Endodermal cell (in vitro differentiated cells): ENCODE results near the gene COL4A5. TPM values are rescaled to one million over a fixed set of nuclear protein-coding genes. Genes with fewer than 3 reads are reported as not detected.

ENCODE experiments used
- DNase-seq: peaks from one replicate; pipeline ENCODE4 v3.0.0-alpha.2; 2017
- H3K27ac ChIP-seq: 2 replicates; pipeline ENCODE4 v1.5.1; 2013; ENCODE audit warnings: mild to moderate bottlenecking, low read depth, low read length, moderate library complexity
- H3K27me3 ChIP-seq: 2 replicates; pipeline ENCODE4 v1.6.1; 2013; ENCODE audit warnings: mild to moderate bottlenecking, low read length, moderate library complexity; ENCODE audit not compliant: insufficient read depth, control insufficient read depth, poor library complexity, severe bottlenecking
- H3K36me3 ChIP-seq: 2 replicates; pipeline ENCODE4 v1.7.0; 2013; ENCODE audit warnings: mild to moderate bottlenecking, low read length, moderate library complexity; ENCODE audit not compliant: control insufficient read depth, insufficient read depth
- H3K4me1 ChIP-seq: one replicate; pipeline ENCODE4 v1.7.0; 2013; ENCODE audit warnings: low read length; ENCODE audit not compliant: control insufficient read depth, insufficient read depth
- H3K4me3 ChIP-seq: 2 replicates; pipeline ENCODE4 v1.5.1; 2013; ENCODE audit warnings: mild to moderate bottlenecking, low read length, moderate library complexity
- H3K9ac ChIP-seq: 2 replicates; pipeline ENCODE4 v1.6.1; 2013; ENCODE audit warnings: mild to moderate bottlenecking, low read length, moderate library complexity; ENCODE audit not compliant: poor library complexity, severe bottlenecking; ENCODE audit errors: extremely low read depth
- H3K9me3 ChIP-seq: 2 replicates; pipeline ENCODE4 v1.6.1; 2013; ENCODE audit warnings: mild to moderate bottlenecking, low read length, moderate library complexity; ENCODE audit not compliant: control insufficient read depth
- H3K27ac Mint-ChIP-seq: 2 replicates; pipeline ENCODE4 v1.8.0; 2020; ENCODE audit warnings: mixed read lengths
- H3K27me3 Mint-ChIP-seq: 2 replicates; pipeline ENCODE4 v1.8.0; 2021; ENCODE audit warnings: mild to moderate bottlenecking, mixed read lengths; ENCODE audit not compliant: insufficient read depth
- H3K36me3 Mint-ChIP-seq: 2 replicates; pipeline ENCODE4 v1.8.0; 2020; ENCODE audit warnings: low read depth, mixed read lengths
- H3K4me1 Mint-ChIP-seq: 2 replicates; pipeline ENCODE4 v1.8.0; 2020; ENCODE audit warnings: mixed read lengths
- H3K4me3 Mint-ChIP-seq: 2 replicates; pipeline ENCODE4 v1.8.0; 2020; ENCODE audit warnings: mild to moderate bottlenecking, moderate library complexity, mixed read lengths
- H3K9me3 Mint-ChIP-seq: 2 replicates; pipeline ENCODE4 v1.8.0; 2020; ENCODE audit warnings: mild to moderate bottlenecking, mixed read lengths
- CTCF ChIP-seq: fragments of 200-600 bp; sonication (generic); conservative IDR thresholded peaks from 2 replicates; pipeline ENCODE4 v1.5.0; 2021; ENCODE audit warnings: antibody characterized with exemption, mild to moderate bottlenecking
- WGBS, 2 experiments: methylation state at CpG; one replicate each; pipeline versions ENCODE4 v1.1.5 to v1.1.7; 2013; ENCODE audit warnings: missing lambda C conversion rate in 2 of 2, mixed read lengths in 1 of 2; ENCODE audit not compliant: insufficient coverage in 1 of 2, insufficient read length in 1 of 2; 5-methylcytosine and 5-hydroxymethylcytosine counted together
- total RNA-seq, 2 donors: library from RNA; stranded (reverse); fragmentation: NEBNext Ultra II Directional in 1 of 2; extraction: Animal tissue kit (Norgen Biotek cat#: 25700) in 1 of 2; gene quantifications; 2 replicates in 1 of 2; 3 replicates in 1 of 2; pipeline ENCODE4 v1.2.1, GENCODE V29; 2021

Gene COL4A5
- total RNA-seq, 2 donors from 2014 or later, result 212 to 365 TPM

- no peak for DNase-seq
- Histone ChIP-seq H3K27ac (no peak overlapping the region), H3K4me1 (no peaks in the 10 kb centered on the region), H3K36me3 (peaks cover 9% of the 10 kb centered on the region), H3K27me3 (no peaks in the 10 kb centered on the region), H3K9me3 (peaks cover 30% of the 10 kb centered on the region), H3K9ac (no peak overlapping the region), H3K4me3 (no peak overlapping the region)
- H3K9me3 Mint-ChIP-seq, result peaks cover 52% of the 10 kb centered on the region
- H3K27me3 Mint-ChIP-seq, result no peaks in the 10 kb centered on the region
- no peak for TF ChIP-seq CTCF
- no peak overlapping the region for H3K4me3 Mint-ChIP-seq
- H3K4me1 Mint-ChIP-seq, result peaks cover 15% of the 10 kb centered on the region
- peaks cover 69% of the 10 kb centered on the region for H3K36me3 Mint-ChIP-seq
- no CpG with 5 or more reads among the region's 1 CpG for WGBS, 2 experiments
- no peak overlapping the region for H3K27ac Mint-ChIP-seq
Observed at GRCh38 chrX:108511721-108512120, 72.1 kb downstream of the COL4A5 start.

DNA sequence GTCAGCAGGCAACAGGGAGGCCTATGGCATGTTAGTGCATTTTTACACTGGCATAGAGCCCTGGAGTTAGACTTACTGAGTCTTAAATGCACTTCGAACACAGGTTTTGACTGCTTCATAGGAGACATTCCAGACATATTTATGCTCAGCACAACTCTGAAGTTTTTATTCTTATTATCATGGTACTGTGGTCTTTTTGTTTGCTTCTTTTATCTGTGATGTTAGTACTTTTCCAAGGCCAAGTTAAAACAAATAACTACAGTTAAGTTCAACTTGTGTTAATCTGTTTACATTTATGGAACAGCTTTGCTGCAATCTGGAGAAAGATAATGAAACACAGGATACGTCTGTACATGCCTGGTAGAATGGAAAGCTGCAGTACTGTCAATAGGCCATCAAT lies 76.5 kb downstream of the COL4A5 start:
- peaks cover 19% of the 10 kb centered on the region for H3K4me1 Mint-ChIP-seq
- no peak overlapping the region for H3K4me3 Mint-ChIP-seq
- Histone ChIP-seq H3K36me3 (peaks cover 8% of the 10 kb centered on the region), H3K4me1 (no peaks in the 10 kb centered on the region), H3K27ac (no peak overlapping the region), H3K27me3 (no peaks in the 10 kb centered on the region), H3K4me3 (no peak overlapping the region), H3K9me3 (peaks cover 19% of the 10 kb centered on the region), H3K9ac (no peak overlapping the region)
- H3K36me3 Mint-ChIP-seq, result peaks cover 44% of the 10 kb centered on the region
- TF ChIP-seq CTCF, result no peak
- WGBS, 2 experiments, result 86% methylated on average over 2 of the region's 2 CpGs; no CpG with 5 or more reads in 1 of the 2 experiments
- no peak overlapping the region for H3K27ac Mint-ChIP-seq
- H3K9me3 Mint-ChIP-seq, result peaks cover 20% of the 10 kb centered on the region
- no peaks in the 10 kb centered on the region for H3K27me3 Mint-ChIP-seq
- no peak for DNase-seq

- peaks cover 60% of the 10 kb centered on the region for H3K36me3 Mint-ChIP-seq
Observed at GRCh38 chrX:108527724-108528123, 88.1 kb downstream of the COL4A5 start.

More at GRCh38 chrX:108527724-108528123, 88.1 kb downstream of the COL4A5 start:
- no peak for TF ChIP-seq CTCF
- H3K4me3 Mint-ChIP-seq, result no peak overlapping the region
- no peak overlapping the region for H3K4me3 ChIP-seq
- WGBS, 2 experiments, result 90 to 100% methylated on average over 1 to 3 of the region's 3 CpGs
- H3K9me3 Mint-ChIP-seq, result peaks cover 35% of the 10 kb centered on the region
- peaks cover 28% of the 10 kb centered on the region for H3K9me3 ChIP-seq
- no peaks in the 10 kb centered on the region for H3K27me3 ChIP-seq
- peaks cover 34% of the 10 kb centered on the region for H3K36me3 ChIP-seq
- H3K4me1 Mint-ChIP-seq, result peaks cover 4% of the 10 kb centered on the region
- H3K27ac Mint-ChIP-seq, result no peak overlapping the region
- DNase-seq, result no peak
- no peaks in the 10 kb centered on the region for H3K4me1 ChIP-seq
- no peaks in the 10 kb centered on the region for H3K27me3 Mint-ChIP-seq
- no peak overlapping the region for H3K9ac ChIP-seq
- no peak overlapping the region for H3K27ac ChIP-seq
